ENCODE data around the gene ULBP2. TPM values are rescaled to one million over a fixed set of nuclear protein-coding genes. Genes with fewer than 3 reads are reported as not detected.

Gene ULBP2
- total and polyA plus RNA-seq, 2 of the 8 experiments (the other 6 are each of a cell fraction or from before 2014, with no cell fraction given), result 0.05 TPM; not detected in 1

DNA sequence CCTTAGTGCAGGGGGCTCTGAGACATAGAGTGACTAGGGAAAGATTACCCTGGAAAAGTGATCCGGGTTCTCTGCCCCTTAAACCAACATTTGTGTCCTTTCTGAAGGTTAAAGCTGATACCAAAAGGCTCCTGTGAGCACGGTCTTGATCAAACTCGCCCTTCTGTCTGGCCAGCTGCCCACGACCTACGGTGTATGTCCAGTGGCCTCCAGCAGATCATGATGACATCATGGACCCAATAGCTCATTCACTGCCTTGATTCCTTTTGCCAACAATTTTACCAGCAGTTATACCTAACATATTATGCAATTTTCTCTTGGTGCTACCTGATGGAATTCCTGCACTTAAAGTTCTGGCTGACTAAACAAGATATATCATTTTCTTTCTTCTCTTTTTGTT lies 6.8 kb downstream of the ULBP2 start:
- H2BK12ac ChIP-seq (ENCODE audit: low read depth, low read length), result no peak overlapping the region
- FAIRE-seq, result peak; percentile 24
- POLR2A ChIA-PET (ENCODE audit: partially characterized antibody), result no interaction called here

More for the DNA sequence above, 6.8 kb downstream of the ULBP2 start:
- H2BK5ac ChIP-seq (ENCODE audit: low read depth, low read length), result no peak overlapping the region
- H3K36me3 ChIP-seq (ENCODE audit: control insufficient read depth in 2 of 4, insufficient read depth in 4 of 4, low read length in 3 of 4), result no peaks in the 10 kb centered on the region
- H4K5ac ChIP-seq (ENCODE audit: insufficient read length, low read depth, low read length), result no peak overlapping the region
- no peak overlapping the region for H2BK120ac ChIP-seq (replicated peaks; ENCODE audit: low read depth, low read length)
- no peak overlapping the region for H4K91ac ChIP-seq (replicated peaks; ENCODE audit: insufficient read length, low read length)
- no peak overlapping the region for H2AFZ ChIP-seq (ENCODE audit: low read length)
- CTCF ChIA-PET (ENCODE audit: partially characterized antibody), result interaction anchor here (1.5 kb wide), 1 partner anchor 16 kb away, joined by 3 read pairs; no protein-coding TSS in a partner anchor
- H4K8ac ChIP-seq (ENCODE audit: extremely low read depth, insufficient read depth, low read length), result no peak overlapping the region
- H3K14ac ChIP-seq (ENCODE audit: insufficient read length), result no peak overlapping the region
- H3K18ac ChIP-seq (ENCODE audit: extremely low read depth, low read length), result no peak overlapping the region
- H2AK5ac ChIP-seq (ENCODE audit: low read depth, low read length), result no peak overlapping the region
- peaks cover 1% of the 10 kb centered on the region; the same call in 1 of the 2 replicates for H3K23me2 ChIP-seq (ENCODE audit: low read depth, low read length)
- no peak overlapping the region for H3K9ac ChIP-seq (replicated peaks in 1 of 4; ENCODE audit: extremely low read depth in 1 of 4, low read depth in 3 of 4, low read length in 3 of 4)
- no peak overlapping the region for H3K56ac ChIP-seq (replicated peaks; ENCODE audit: insufficient read length, low read depth, low read length)
- no peak for TF ChIP-seq RXRA (IDR thresholded peaks at IDR 0.05; ENCODE audit: insufficient read depth, low read depth, low read length)
- no peak for TF ChIP-seq SUZ12 (IDR thresholded peaks at IDR 0.05; ENCODE audit: low read length)
- TF ChIP-seq KDM1A (IDR thresholded peaks at IDR 0.05; ENCODE audit: borderline replicate concordance, low read length), result no peak
- TF ChIP-seq TBP (IDR thresholded peaks at IDR 0.05; ENCODE audit: low read depth, low read length), result no peak
- TF ChIP-seq JUND (IDR thresholded peaks at IDR 0.05; ENCODE audit: low read length), result no peak
- TF ChIP-seq POLR2AphosphoS5 (IDR thresholded peaks at IDR 0.05; ENCODE audit: low read depth, low read length), result no peak
- TF ChIP-seq, protein P1, sequence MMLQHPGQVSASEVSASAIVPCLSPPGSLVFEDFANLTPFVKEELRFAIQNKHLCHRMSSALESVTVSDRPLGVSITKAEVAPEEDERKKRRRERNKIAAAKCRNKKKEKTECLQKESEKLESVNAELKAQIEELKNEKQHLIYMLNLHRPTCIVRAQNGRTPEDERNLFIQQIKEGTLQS (IDR thresholded peaks at IDR 0.05; ENCODE audit: insufficient read depth, low read depth, low read length), result no peak
- H4K20me1 ChIP-seq (replicated peaks in 1 of 2; ENCODE audit: control insufficient read depth in 1 of 2, insufficient read depth in 2 of 2, low read length in 2 of 2), result peaks cover 0 to 2% of the 10 kb centered on the region in 2 experiments
- no peak overlapping the region for H3K4ac ChIP-seq (replicated peaks; ENCODE audit: insufficient read length, low read depth, low read length)
- H3K23ac ChIP-seq (ENCODE audit: insufficient read length), result no peak overlapping the region
- no peaks in the 10 kb centered on the region for H3K79me1 ChIP-seq (ENCODE audit: low read depth, low read length)
- H3K79me2 ChIP-seq (ENCODE audit: control insufficient read depth in 1 of 2, insufficient read depth in 2 of 2, low read length in 2 of 2), result no peaks in the 10 kb centered on the region
- no peaks in the 10 kb centered on the region for H3K9me3 ChIP-seq (ENCODE audit: insufficient read depth in 2 of 2, low read depth in 1 of 2, low read length in 1 of 2)
- no peaks in the 10 kb centered on the region for H3K4me1 ChIP-seq (replicated peaks in 1 of 4; ENCODE audit: control insufficient read depth in 3 of 4, insufficient read depth in 4 of 4, low read length in 3 of 4)
- H2BK15ac ChIP-seq (ENCODE audit: low read length), result no peak overlapping the region
- H3K4me3 ChIP-seq (ENCODE audit: extremely low read depth in 1 of 4, insufficient read depth in 2 of 4, low read depth in 3 of 4, low read length in 4 of 4), result no peak overlapping the region
- peaks cover 4 to 53% (median 29%) of the 10 kb centered on the region in 4 experiments for H3K27me3 ChIP-seq (replicated peaks in 1 of 4; ENCODE audit: control insufficient read depth in 3 of 4, extremely low read depth in 1 of 4, insufficient read depth in 3 of 4, low read length in 3 of 4)
- H3K27ac ChIP-seq (ENCODE audit: low read depth, low read length), result no peak overlapping the region
- H2BK20ac ChIP-seq (ENCODE audit: low read length), result no peak overlapping the region
- DNase-seq (ENCODE audit: low read depth in 1 of 2, low spot score in 2 of 2), result no peak
- H3K4me2 ChIP-seq (ENCODE audit: insufficient read depth in 1 of 2, low read depth in 2 of 2, low read length in 2 of 2), result no peak overlapping the region
- 74% methylated on average over 5 of the region's 5 CpGs; no CpG with 5 or more reads in 1 of the 2 experiments for WGBS, 2 experiments (ENCODE audit: extremely low coverage in 1 of 2, insufficient coverage in 1 of 2, insufficient read length in 1 of 2, insufficient replicate concordance in 2 of 2, low coverage in 1 of 2, low lambda C conversion rate in 2 of 2, missing lambda C conversion rate in 1 of 2)

All from H1 (cell line).